AG04450 (cell line): ENCODE results near the gene IDUA. TPM values are rescaled to one million over a fixed set of nuclear protein-coding genes. Genes with fewer than 3 reads are reported as not detected.

Experiments
- CTCF ChIA-PET: fragments of 300-600, 350-600 bp; formaldehyde crosslinking; extraction: SDS; loops from one replicate; lab custom pipeline; 2022; ENCODE audit warnings: antibody characterized with exemption, inconsistent platforms; lab: Charles Lee
- POLR2A ChIA-PET: fragments of 350-600 bp; formaldehyde crosslinking; extraction: SDS; loops from one replicate; lab custom pipeline; 2021; ENCODE audit warnings: antibody characterized with exemption, inconsistent platforms; lab: Yijun Ruan, JAX
- DNase-seq: peaks from one replicate; pipeline ENCODE4 v3.0.0-alpha.2; 2011; ENCODE audit warnings: low read depth, low spot score
- H3K27ac ChIP-seq: one replicate; pipeline ENCODE4 v1.5.1; 2012; ENCODE audit warnings: low read depth, low read length, control low read depth
- H3K27me3 ChIP-seq: one replicate; pipeline ENCODE4 v1.6.0; 2012; ENCODE audit warnings: low read length; ENCODE audit not compliant: control insufficient read depth, insufficient read depth
- H3K4me3 ChIP-seq: 2 replicates; pipeline ENCODE4 v1.5.1; 2011; ENCODE audit warnings: mild to moderate bottlenecking, low read depth, low read length, control low read depth
- H3K9me3 ChIP-seq: 2 replicates; pipeline ENCODE4 v1.5.1; 2012; ENCODE audit warnings: low read length; ENCODE audit not compliant: control insufficient read depth, insufficient read depth
- CTCF ChIP-seq: IDR thresholded peaks from 2 replicates; pipeline ENCODE4 v1.5.1; 2011; ENCODE audit warnings: low read depth, low read length, control low read depth, inconsistent platforms
- polyA plus RNA-seq: library from polyadenylated mRNA; depleted of rRNA; stranded (reverse); fragments of >200 nt; gene quantifications from 2 replicates; pipeline ENCODE4 v1.2.3, GENCODE V29; 2011

Gene IDUA
- polyA plus RNA-seq, 1 experiment: 3.9 TPM

GRCh38 chr4:993111-994029 lies 6.5 kb downstream of the IDUA start, which contains the start of gene SLC26A1:
Gene SLC26A1, minus strand, starts transcription at chr4:993404. Its CDS starts 1,701 bp downstream, at chr4:991703.
- peaks cover 22% of the 10 kb centered on the region for H3K27me3 ChIP-seq
- ChIA-PET POLR2A (no interaction called here), CTCF (no interaction called here)
- peaks cover 5% of the 10 kb centered on the region; the same call in 1 of the 2 replicates for H3K9me3 ChIP-seq
- TF ChIP-seq CTCF: no peak
- DNase-seq: no peak
- H3K4me3 ChIP-seq: no peak within 1 kb of the TSS
- H3K27ac ChIP-seq: no peak within 1 kb of the TSS

- POLR2A ChIA-PET: interaction anchor here (0.6 kb wide), 1 partner anchor 219 kb away, joined by 3 read pairs; no protein-coding TSS in a partner anchor
- Histone ChIP-seq H3K27me3 (peaks cover 31% of the 10 kb centered on the region), H3K4me3 (no peak overlapping the region), H3K9me3 (no peaks in the 10 kb centered on the region; the same call in 1 of the 2 replicates), H3K27ac (no peak overlapping the region)
- no peak for TF ChIP-seq CTCF
- CTCF ChIA-PET: no interaction called here
- DNase-seq: no peak
Observed at GRCh38 chr4:995311-996026, 8.6 kb downstream of the IDUA start.

GRCh38 chr4:996030-996996 lies 9.5 kb downstream of the IDUA start:
- no peak overlapping the region for H3K4me3 ChIP-seq
- ChIA-PET POLR2A (no interaction called here), CTCF (no interaction called here)
- no peaks in the 10 kb centered on the region; the same call in 1 of the 2 replicates for H3K9me3 ChIP-seq
- no peak for TF ChIP-seq CTCF
- no peak overlapping the region for H3K27ac ChIP-seq
- no peak for DNase-seq
- peaks cover 40% of the 10 kb centered on the region for H3K27me3 ChIP-seq

GRCh38 chr4:996997-997374 lies 10.1 kb downstream of the IDUA start:
- DNase-seq: no peak
- H3K27me3 ChIP-seq: peaks cover 46% of the 10 kb centered on the region
- CTCF ChIA-PET: no interaction called here
- H3K27ac ChIP-seq: no peak overlapping the region
- H3K9me3 ChIP-seq: no peaks in the 10 kb centered on the region; the same call in 1 of the 2 replicates
- no peak overlapping the region for H3K4me3 ChIP-seq
- POLR2A ChIA-PET: no interaction called here
- no peak for TF ChIP-seq CTCF
